Skin epidermis (tissue), 12 donors: ENCODE data around the gene UNC5B.

Experiments
- H3K27ac ChIP-seq, 21 experiments: fragments of 200-600 bp; sonication (generic) in 11 of 21; one replicate each; pipeline ENCODE4 v1.5.0; 2020; ENCODE audit warnings: mild to moderate bottlenecking in 3 of 21, inconsistent platforms in 2 of 21, moderate library complexity in 2 of 21
- H3K4me3 ChIP-seq, 7 experiments: fragments of 200-600 bp; sonication (generic) in 2 of 7; one replicate each; pipeline ENCODE4 v1.5.0; 2020; ENCODE audit warnings: inconsistent platforms in 2 of 7, mild to moderate bottlenecking in 2 of 7, moderate library complexity in 1 of 7

The UNC5B gene

GRCh38 chr10:71247804-71248203, 35.4 kb downstream of the UNC5B start:
- Histone ChIP-seq H3K4me3 (no peak overlapping the region), H3K27ac (peak overlapping the region in 5 of 21 experiments; percentile 3 to 76 (median 17))

GRCh38 chr10:71248210-71248609, 35.8 kb downstream of the UNC5B start:
- Histone ChIP-seq H3K27ac (no peak overlapping the region), H3K4me3 (no peak overlapping the region)

- peak overlapping the region in 2 of 21 experiments; percentile 8 to 29 for H3K27ac ChIP-seq
- no peak overlapping the region for H3K4me3 ChIP-seq
These were observed 37.6 kb downstream of the UNC5B start for GRCh38 chr10:71249996-71250395.

- H3K4me3 ChIP-seq, result no peak overlapping the region
- H3K27ac ChIP-seq, result peak overlapping the region in 1 of 21 experiments; percentile 29
These were observed 38.0 kb downstream of the UNC5B start for GRCh38 chr10:71250405-71250804.

GRCh38 chr10:71250842-71251241, 38.5 kb downstream of the UNC5B start:
- H3K27ac ChIP-seq, result no peak overlapping the region

GRCh38 chr10:71251319-71251718, 38.9 kb downstream of the UNC5B start:
- Histone ChIP-seq H3K4me3 (no peak overlapping the region), H3K27ac (no peak overlapping the region)

More at GRCh38 chr10:71250842-71251241, 38.5 kb downstream of the UNC5B start:
- no peak overlapping the region for H3K4me3 ChIP-seq

- Histone ChIP-seq H3K4me3 (no peak overlapping the region), H3K27ac (no peak overlapping the region)
These were observed 39.9 kb downstream of the UNC5B start for GRCh38 chr10:71252220-71252619.

GRCh38 chr10:71253981-71254818, 41.8 kb downstream of the UNC5B start:
- H3K27ac ChIP-seq, result no peak overlapping the region

GRCh38 chr10:71254834-71255549, 42.6 kb downstream of the UNC5B start:
- no peak overlapping the region for H3K27ac ChIP-seq
- H3K4me3 ChIP-seq, result no peak overlapping the region

More at GRCh38 chr10:71253981-71254818, 41.8 kb downstream of the UNC5B start:
- H3K4me3 ChIP-seq, result no peak overlapping the region

GRCh38 chr10:71255550-71255807, 43.1 kb downstream of the UNC5B start:
- no peak overlapping the region for H3K4me3 ChIP-seq
- no peak overlapping the region for H3K27ac ChIP-seq

- Histone ChIP-seq H3K27ac (no peak overlapping the region), H3K4me3 (no peak overlapping the region)
These were observed 43.7 kb downstream of the UNC5B start for GRCh38 chr10:71255808-71256660.

GRCh38 chr10:71256661-71257318, 44.4 kb downstream of the UNC5B start:
- Histone ChIP-seq H3K4me3 (no peak overlapping the region), H3K27ac (no peak overlapping the region)

GRCh38 chr10:71257319-71257997, 45.1 kb downstream of the UNC5B start:
- no peak overlapping the region for H3K27ac ChIP-seq
- H3K4me3 ChIP-seq, result no peak overlapping the region

GRCh38 chr10:71258046-71258445, 45.7 kb downstream of the UNC5B start:
- no peak overlapping the region for H3K27ac ChIP-seq

GRCh38 chr10:71258446-71259145, 46.2 kb downstream of the UNC5B start:
- no peak overlapping the region for H3K27ac ChIP-seq
- no peak overlapping the region for H3K4me3 ChIP-seq

More at GRCh38 chr10:71258046-71258445, 45.7 kb downstream of the UNC5B start:
- no peak overlapping the region for H3K4me3 ChIP-seq

- H3K4me3 ChIP-seq, result no peak overlapping the region
- H3K27ac ChIP-seq, result peak overlapping the region in 2 of 21 experiments; percentile 7 to 48
These were observed 46.9 kb downstream of the UNC5B start for GRCh38 chr10:71259282-71259681.

- peak overlapping the region in 13 of 21 experiments; percentile 0 to 63 (median 20) for H3K27ac ChIP-seq
- no peak overlapping the region for H3K4me3 ChIP-seq
These were observed 47.6 kb downstream of the UNC5B start for GRCh38 chr10:71259815-71260501.
